GM19025 (cell line): ENCODE results near the gene SIL1.
"Not testable (repeated sequence)": the region's sequence is repeated elsewhere in the genome, so short reads cannot be mapped to it uniquely, and the experiment has no call there.

Experiments
- ATAC-seq: cut with Tn5 transposase; IDR thresholded peaks from one replicate; pipeline ENCODE4 v1.9.1; 2021; ENCODE audit warnings: mild to moderate bottlenecking, low read depth, moderate library complexity; ENCODE audit not compliant: unreplicated experiment

Gene SIL1

DNA sequence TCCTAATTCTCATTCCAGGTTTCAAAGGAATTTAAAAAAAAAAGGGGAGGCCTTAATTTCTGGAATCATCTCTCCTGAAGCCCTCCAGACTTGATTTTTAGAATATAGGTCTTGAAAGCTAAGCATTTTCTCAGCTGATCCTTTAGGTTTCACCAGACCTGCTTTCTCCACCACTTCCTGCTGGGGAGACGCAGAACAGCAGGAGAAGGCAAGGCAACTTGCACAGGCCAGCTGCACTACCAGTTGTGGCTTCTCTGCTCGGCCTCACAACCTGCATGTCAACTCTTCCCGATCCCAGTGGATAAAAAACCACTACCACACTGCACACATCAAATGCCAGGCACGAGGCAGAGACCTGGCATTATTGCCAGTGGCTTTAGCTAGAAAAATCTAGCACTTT is 119.8 kb downstream of the SIL1 start:
- no peak for ATAC-seq

DNA sequence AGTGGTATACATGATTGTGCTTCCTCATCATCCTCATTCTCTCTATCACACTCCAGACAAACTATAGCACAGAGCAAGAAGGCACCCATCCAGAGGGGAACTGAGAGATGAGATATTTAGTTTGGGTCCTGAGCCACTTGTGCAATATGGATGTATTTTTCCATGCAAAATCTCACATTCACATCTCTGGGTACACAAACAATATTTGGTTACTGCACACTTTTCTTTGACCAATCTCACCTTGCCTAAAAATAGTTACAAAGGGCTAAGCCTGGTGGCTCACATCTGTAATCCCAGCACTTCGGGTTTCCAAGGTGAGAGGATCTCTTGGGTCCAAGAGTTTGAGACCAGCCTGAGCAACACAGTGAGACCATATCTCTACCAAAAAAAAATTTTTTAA is 120.3 kb downstream of the SIL1 start:
- ATAC-seq: no peak

- no peak for ATAC-seq
Observed at GRCh38 chr5:139076111-139076510, 122.1 kb downstream of the SIL1 start.

- ATAC-seq: no peak
Observed at GRCh38 chr5:139075066-139076050, 122.8 kb downstream of the SIL1 start.

GRCh38 chr5:139073956-139074355 is 124.2 kb downstream of the SIL1 start:
- not testable (repeated sequence) for ATAC-seq

GRCh38 chr5:139068494-139069151 is 129.5 kb downstream of the SIL1 start:
- ATAC-seq: no peak

GRCh38 chr5:139068060-139068459 is 130.1 kb downstream of the SIL1 start:
- no peak for ATAC-seq

DNA sequence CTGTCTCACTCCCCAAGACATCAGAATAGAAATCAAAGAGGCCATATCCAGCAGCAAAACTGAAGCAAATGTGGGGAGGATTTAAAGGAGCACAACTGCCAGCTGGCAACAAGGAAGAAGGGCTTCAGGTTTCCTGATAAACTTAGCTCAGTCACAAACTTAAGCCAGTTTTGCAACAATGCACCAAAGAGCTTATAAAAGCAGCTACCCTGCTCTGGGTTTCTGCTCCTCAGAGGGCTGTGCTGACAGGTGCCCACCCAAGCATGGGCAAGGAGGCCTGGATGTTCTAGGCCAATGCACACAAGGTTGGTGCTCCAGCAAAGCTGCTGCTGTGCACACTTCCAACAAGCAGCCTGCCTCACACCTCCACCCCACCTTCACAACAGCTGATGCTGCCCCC is 132.9 kb downstream of the SIL1 start:
- no peak for ATAC-seq

GRCh38 chr5:139064613-139065012 is 133.6 kb downstream of the SIL1 start:
- no peak for ATAC-seq

DNA sequence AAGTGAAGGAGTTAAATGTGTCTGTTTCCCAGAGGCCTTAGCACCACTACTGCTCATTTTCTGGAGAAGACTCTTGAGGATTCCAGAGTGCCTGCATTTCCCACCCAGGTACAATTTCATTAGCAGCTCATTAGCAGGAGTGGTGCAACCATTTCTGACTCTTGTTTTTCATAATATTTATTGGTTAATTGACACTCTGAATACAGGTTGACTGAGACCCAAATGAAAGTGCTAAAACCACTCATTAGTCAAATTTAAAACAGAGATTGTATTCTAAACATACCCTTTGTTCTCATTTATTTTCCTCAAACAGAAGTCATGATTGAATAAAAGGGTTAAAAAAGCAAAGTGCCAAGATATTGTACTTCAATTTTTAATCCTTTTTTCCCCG is 134.5 kb downstream of the SIL1 start:
- no peak for ATAC-seq

GRCh38 chr5:139062910-139063663 is 135.1 kb downstream of the SIL1 start:
- ATAC-seq: no peak

DNA sequence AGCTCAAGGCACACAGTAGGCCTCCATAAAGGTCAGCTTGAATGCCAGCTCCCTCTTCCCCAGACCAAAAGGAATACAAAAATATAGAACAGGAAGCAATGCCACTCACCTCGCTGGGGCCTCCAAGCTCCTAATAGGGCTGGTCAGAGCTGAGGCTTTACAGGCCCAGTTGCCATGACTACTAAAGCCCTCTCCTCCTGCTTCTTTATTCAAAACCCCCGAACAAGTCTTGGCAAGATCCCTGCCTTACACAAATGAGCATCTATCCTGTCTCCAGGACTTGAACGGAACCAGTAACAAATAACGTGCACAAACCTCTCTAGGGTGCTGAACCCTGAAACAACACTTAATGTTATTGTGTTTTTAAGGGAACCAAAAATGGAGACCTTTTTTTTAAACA is 136.3 kb downstream of the SIL1 start:
- no peak for ATAC-seq

- ATAC-seq: no peak
Observed at GRCh38 chr5:139061274-139061673, 136.9 kb downstream of the SIL1 start.

- ATAC-seq: no peak
Observed at GRCh38 chr5:139058121-139058520, 140.0 kb downstream of the SIL1 start.

DNA sequence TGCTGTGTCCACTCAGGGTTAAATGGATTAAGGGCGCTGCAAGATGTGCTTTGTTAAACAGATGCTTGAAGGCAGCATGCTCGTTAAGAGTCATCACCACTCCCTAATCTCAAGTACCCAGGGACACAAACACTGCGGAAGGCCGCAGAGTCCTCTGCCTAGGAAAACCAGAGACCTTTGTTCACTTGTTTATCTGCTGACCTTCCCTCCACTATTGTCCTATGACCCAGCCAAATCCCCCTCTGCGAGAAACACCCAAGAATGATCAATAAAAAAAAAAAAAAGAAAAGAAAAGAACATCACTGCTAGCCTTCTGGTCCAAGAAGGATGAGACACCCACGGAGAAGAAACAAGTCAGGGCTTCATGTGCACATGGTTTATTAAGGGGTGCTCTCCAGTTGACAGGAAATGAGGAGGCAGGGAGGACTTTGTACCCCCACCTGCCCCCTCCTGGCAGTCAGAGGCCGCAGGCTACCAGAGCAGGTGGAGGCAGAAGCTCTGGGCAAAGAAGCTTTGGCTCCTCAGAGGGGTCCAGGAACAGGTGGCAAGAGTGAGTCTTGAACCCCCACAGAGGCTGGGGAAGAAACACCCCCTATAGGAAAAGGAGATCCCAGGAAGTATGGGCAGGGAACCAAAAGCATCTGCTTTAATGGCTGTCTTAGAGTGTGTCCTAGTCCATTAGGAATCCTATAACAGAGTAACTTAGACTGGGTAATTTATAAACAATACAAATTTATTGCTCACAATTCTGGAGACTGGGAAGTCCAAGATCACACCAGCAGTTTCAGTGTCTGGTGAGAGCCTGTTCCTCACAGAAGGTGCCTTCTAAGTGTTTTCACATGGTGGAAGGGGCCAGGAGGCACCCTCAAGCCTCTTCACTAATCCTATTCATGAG is 140.9 kb downstream of the SIL1 start:
- ATAC-seq: not testable (repeated sequence)

GRCh38 chr5:139052975-139053374 is 145.2 kb downstream of the SIL1 start:
- ATAC-seq: no peak

DNA sequence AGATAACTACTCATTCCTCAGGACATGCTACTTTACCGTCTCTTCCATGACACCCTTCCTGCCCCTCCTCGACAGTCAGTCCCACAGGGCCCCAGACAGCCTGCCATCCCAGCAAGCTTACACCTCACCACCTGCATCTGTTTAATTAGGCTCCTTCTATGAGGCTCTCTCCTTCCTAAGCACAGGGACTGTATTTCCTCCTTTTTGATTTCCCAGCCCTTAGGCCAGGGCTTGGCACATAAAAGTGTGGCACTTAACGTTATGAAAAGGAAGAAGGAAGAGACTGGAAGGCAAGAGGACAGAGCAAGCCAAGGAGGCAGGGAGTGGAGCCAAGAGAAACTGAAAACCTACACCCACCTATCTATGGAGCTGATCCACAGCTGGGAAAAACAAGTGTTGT is 146.8 kb downstream of the SIL1 start:
- ATAC-seq: no peak

DNA sequence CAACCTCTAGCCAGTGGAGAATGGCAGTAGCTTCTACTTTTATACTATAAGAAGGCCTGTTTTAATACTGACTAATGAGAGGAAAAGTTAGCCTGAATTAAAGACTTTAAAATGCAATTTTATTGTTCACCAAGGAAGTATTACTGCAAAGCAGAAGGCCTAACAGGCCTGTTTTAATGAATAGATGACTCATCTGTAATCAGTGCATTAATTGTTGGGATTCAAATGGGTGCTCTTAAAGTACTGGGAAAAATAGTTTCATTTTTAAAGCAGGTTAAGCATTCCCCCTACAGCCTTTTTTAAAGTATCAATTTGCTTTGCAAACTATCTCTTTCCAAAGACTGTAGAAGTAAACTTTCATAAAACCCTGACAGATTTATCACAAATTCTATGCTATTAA is 147.7 kb downstream of the SIL1 start:
- no peak for ATAC-seq

DNA sequence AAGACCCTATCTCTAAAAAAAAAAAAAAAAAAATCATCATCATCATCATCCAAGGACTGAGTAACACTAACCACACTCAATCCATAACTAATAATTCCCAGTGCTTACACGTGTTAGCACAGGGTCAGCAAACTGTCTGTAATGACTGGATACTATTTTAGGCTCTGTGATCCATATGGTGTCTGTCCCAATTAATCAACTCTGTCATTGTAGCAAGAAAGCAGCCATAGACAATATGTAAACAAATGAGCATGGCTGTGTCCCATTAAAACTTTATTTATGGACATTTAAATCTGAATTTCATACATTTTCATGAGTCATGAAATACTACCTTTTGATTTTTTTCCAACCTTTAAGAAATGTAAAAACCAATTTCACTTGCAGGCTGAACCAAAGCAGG is 148.4 kb downstream of the SIL1 start:
- ATAC-seq: no peak

DNA sequence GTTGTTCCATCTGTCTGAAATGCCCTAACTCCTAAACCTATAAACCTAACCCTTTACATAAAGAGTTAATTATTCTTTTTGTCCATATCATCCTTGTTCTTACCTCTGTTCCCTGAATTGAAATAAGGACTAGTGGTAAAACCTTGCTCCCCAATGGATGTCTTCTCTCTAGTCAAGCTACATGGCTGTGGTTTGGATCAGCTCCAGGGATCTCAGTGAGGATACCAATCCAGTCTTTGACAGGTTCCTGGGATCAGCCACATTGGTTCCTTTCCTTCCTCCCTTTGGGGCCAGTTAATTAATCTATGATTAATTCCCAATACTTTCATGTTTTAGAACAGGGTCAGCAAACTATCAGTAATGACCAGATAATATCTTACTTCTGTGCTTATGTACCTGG is 151.6 kb downstream of the SIL1 start:
- ATAC-seq: no peak
